Astrocyte (in vitro differentiated cells and primary cell): ENCODE data around the gene PDXK. TPM values are rescaled to one million over a fixed set of nuclear protein-coding genes. Genes with fewer than 3 reads are reported as not detected.

Experiments used
- DNase-seq: peaks from one replicate; pipeline ENCODE4 v3.0.0-alpha.2; 2010; ENCODE audit warnings: low read depth
- FAIRE-seq: peaks from 2 replicates; lab custom pipeline; 2011; peaks lifted over from hg19 to GRCh38; lab: Jason Lieb, UNC
- H2AFZ ChIP-seq: 2 replicates; pipeline ENCODE4 v1.6.0; 2012; ENCODE audit warnings: low read depth, low read length, inconsistent platforms
- H3K27ac ChIP-seq: 2 replicates; pipeline ENCODE4 v1.5.1; 2011; ENCODE audit warnings: low read depth, low read length, inconsistent platforms
- H3K27me3 ChIP-seq: 2 replicates; pipeline ENCODE4 v1.6.0; 2011; ENCODE audit warnings: low read length, inconsistent platforms; ENCODE audit not compliant: insufficient read depth
- H3K36me3 ChIP-seq: 2 replicates; pipeline ENCODE4 v1.5.1; 2011; ENCODE audit warnings: low read length, inconsistent platforms; ENCODE audit not compliant: insufficient read depth
- H3K4me1 ChIP-seq: 2 replicates; pipeline ENCODE4 v1.5.1; 2011; ENCODE audit warnings: low read length, inconsistent platforms; ENCODE audit not compliant: insufficient read depth
- H3K4me2 ChIP-seq: 2 replicates; pipeline ENCODE4 v1.6.0; 2012; ENCODE audit warnings: low read length, inconsistent platforms
- H3K4me3 ChIP-seq: 2 replicates; pipeline ENCODE4 v1.5.1; 2011; ENCODE audit warnings: low read depth, mild to moderate bottlenecking, low read length, inconsistent platforms; ENCODE audit not compliant: insufficient read depth
- H3K79me2 ChIP-seq: 2 replicates; pipeline ENCODE4 v1.6.0; 2012; ENCODE audit warnings: mild to moderate bottlenecking, low read length, inconsistent platforms; ENCODE audit not compliant: insufficient read depth
- H3K9ac ChIP-seq: 2 replicates; pipeline ENCODE4 v1.6.0; 2012; ENCODE audit warnings: mild to moderate bottlenecking, low read length, inconsistent platforms
- H3K9me3 ChIP-seq: 2 replicates; pipeline ENCODE4 v1.5.1; 2012; ENCODE audit warnings: low read depth, mild to moderate bottlenecking, low read length, inconsistent platforms; ENCODE audit not compliant: insufficient read depth
- H4K20me1 ChIP-seq: 2 replicates; pipeline ENCODE4 v1.6.0; 2012; ENCODE audit warnings: low read length, inconsistent platforms; ENCODE audit not compliant: insufficient read depth
- H3K27ac Mint-ChIP-seq: one replicate; pipeline ENCODE4 v1.8.0; 2021; ENCODE audit warnings: mild to moderate bottlenecking, mixed read lengths; ENCODE audit not compliant: unreplicated experiment
- H3K27me3 Mint-ChIP-seq: one replicate; pipeline ENCODE4 v1.8.0; 2021; ENCODE audit warnings: low read depth, mixed read lengths; ENCODE audit not compliant: unreplicated experiment
- H3K36me3 Mint-ChIP-seq: one replicate; pipeline ENCODE4 v1.8.0; 2021; ENCODE audit warnings: low read depth, mixed read lengths; ENCODE audit not compliant: unreplicated experiment
- H3K4me1 Mint-ChIP-seq: one replicate; pipeline ENCODE4 v1.8.0; 2021; ENCODE audit warnings: low read depth, mixed read lengths; ENCODE audit not compliant: unreplicated experiment
- H3K4me3 Mint-ChIP-seq: one replicate; pipeline ENCODE4 v1.8.0; 2021; ENCODE audit warnings: mild to moderate bottlenecking, moderate library complexity, mixed read lengths; ENCODE audit not compliant: unreplicated experiment
- H3K9me3 Mint-ChIP-seq: one replicate; pipeline ENCODE4 v1.8.0; 2021; ENCODE audit warnings: mild to moderate bottlenecking, mixed read lengths; ENCODE audit not compliant: unreplicated experiment
- CTCF ChIP-seq: IDR thresholded peaks from 2 replicates; pipeline ENCODE4 v1.5.1; 2011; ENCODE audit warnings: low read depth, mild to moderate bottlenecking, inconsistent platforms, low read length, moderate library complexity; ENCODE audit not compliant: insufficient read depth
- EZH2 ChIP-seq: IDR thresholded peaks from 2 replicates; pipeline ENCODE4 v1.6.1; 2012; ENCODE audit warnings: mild to moderate bottlenecking, low read length, inconsistent platforms; ENCODE audit not compliant: insufficient read depth
- total RNA-seq: library from RNA; stranded (reverse); gene quantifications from 2 replicates; pipeline ENCODE4 v1.2.1, GENCODE V29; 2021

The PDXK gene
- total RNA-seq, 1 donor from 2014 or later = 180 TPM

- Histone ChIP-seq H3K4me1 (peaks cover 19% of the 10 kb centered on the region), H2AFZ (no peak overlapping the region), H3K4me2 (no peak overlapping the region), H3K27me3 (no peaks in the 10 kb centered on the region), H3K79me2 (no peaks in the 10 kb centered on the region), H3K4me3 (no peak overlapping the region), H3K27ac (no peak overlapping the region), H4K20me1 (no peaks in the 10 kb centered on the region), H3K36me3 (no peaks in the 10 kb centered on the region), H3K9ac (no peak overlapping the region), H3K9me3 (no peaks in the 10 kb centered on the region)
- FAIRE-seq (no peak), DNase-seq (no peak)
- TF ChIP-seq EZH2 (no peak), CTCF (no peak)
- peak overlapping the region; percentile 45 for H3K4me3 Mint-ChIP-seq
- no peaks in the 10 kb centered on the region for H3K27me3 Mint-ChIP-seq
- H3K4me1 Mint-ChIP-seq = peaks cover 21% of the 10 kb centered on the region
- no peaks in the 10 kb centered on the region for H3K9me3 Mint-ChIP-seq
- peak overlapping the region; percentile 80 for H3K27ac Mint-ChIP-seq
- H3K36me3 Mint-ChIP-seq = peaks cover 12% of the 10 kb centered on the region
Observed at GRCh38 chr21:43766734-43767497, 48.0 kb downstream of the PDXK start.

- DNase-seq (no peak), FAIRE-seq (no peak)
- Histone ChIP-seq H2AFZ (peak overlapping the region; percentile 85), H3K27ac (peak overlapping the region; percentile 72), H3K79me2 (no peaks in the 10 kb centered on the region), H3K4me2 (peak overlapping the region; percentile 34), H3K27me3 (no peaks in the 10 kb centered on the region), H3K9ac (peak overlapping the region; percentile 70), H3K9me3 (no peaks in the 10 kb centered on the region), H3K36me3 (no peaks in the 10 kb centered on the region), H4K20me1 (no peaks in the 10 kb centered on the region), H3K4me3 (no peak overlapping the region), H3K4me1 (peaks cover 19% of the 10 kb centered on the region)
- no peak overlapping the region for H3K4me3 Mint-ChIP-seq
- no peaks in the 10 kb centered on the region for H3K27me3 Mint-ChIP-seq
- H3K36me3 Mint-ChIP-seq = peaks cover 9% of the 10 kb centered on the region
- H3K27ac Mint-ChIP-seq = peak overlapping the region; percentile 80
- TF ChIP-seq CTCF = no peak
- no peak for TF ChIP-seq EZH2
- H3K4me1 Mint-ChIP-seq = peaks cover 21% of the 10 kb centered on the region
- H3K9me3 Mint-ChIP-seq = no peaks in the 10 kb centered on the region
Observed at GRCh38 chr21:43767498-43767983, 48.6 kb downstream of the PDXK start.
